Panc1 (cell line): ENCODE measurements around the gene ADK. TPM values are rescaled to one million over a fixed set of nuclear protein-coding genes. Genes with fewer than 3 reads are reported as not detected.

ENCODE experiments used
- ATAC-seq: fragments of 200-7000 bp; cut with Tn5 transposase; 2 replicates; pipeline ENCODE4 v1.9.1; 2020; ENCODE audit warnings: mild to moderate bottlenecking, moderate library complexity
- BruUV-seq: library from RNA; stranded (reverse); fragments of 400-500 nt; replicated peaks from 2 replicates; lab custom pipeline; 2021; lab: Mats Ljungman, UMichigan
- CTCF ChIA-PET: fragments of 300-600 bp; sonication (Branson Sonifier 250); formaldehyde crosslinking; loops from one replicate; lab custom pipeline; 2022; ENCODE audit warnings: antibody characterized with exemption; lab: Charles Lee
- POLR2A ChIA-PET: fragments of 300-600 bp; sonication (Branson Sonifier 250); formaldehyde crosslinking; loops from one replicate; lab custom pipeline; 2022; ENCODE audit warnings: antibody characterized with exemption; lab: Charles Lee
- DNase-seq: peaks from one replicate; pipeline ENCODE4 v3.0.0-alpha.2; 2010; ENCODE audit warnings: low read depth, low spot score
- H3K27ac ChIP-seq: 2 replicates; pipeline ENCODE4 v1.5.1; 2011; ENCODE audit warnings: mild to moderate bottlenecking, low read length, inconsistent platforms
- H3K27me3 ChIP-seq: fragments of 200-500 bp; sonication (Bioruptor generic); 2 replicates; pipeline ENCODE4 v1.6.0; 2014; ENCODE audit warnings: low read length, inconsistent platforms; ENCODE audit not compliant: control insufficient read depth, insufficient read depth
- H3K36me3 ChIP-seq: fragments of 200-500 bp; sonication (Bioruptor generic); 2 replicates; pipeline ENCODE4 v1.5.1; 2014; ENCODE audit warnings: inconsistent platforms, mild to moderate bottlenecking, low read length, moderate library complexity; ENCODE audit not compliant: control insufficient read depth, insufficient read depth
- H3K4me1 ChIP-seq: 2 replicates; pipeline ENCODE4 v1.5.1; 2011; ENCODE audit warnings: inconsistent platforms, mild to moderate bottlenecking, low read length, moderate library complexity; ENCODE audit not compliant: control insufficient read depth, insufficient read depth
- H3K4me3 ChIP-seq, 2 experiments: 2 replicates each; pipeline ENCODE4 v1.5.1; 2011 to 2012; ENCODE audit warnings: low read depth in 2 of 2, low read length in 2 of 2, mild to moderate bottlenecking in 2 of 2, inconsistent platforms in 1 of 2, moderate library complexity in 1 of 2
- H3K9me3 ChIP-seq: fragments of 200-500 bp; sonication (Bioruptor generic); 2 replicates; pipeline ENCODE4 v1.5.1; 2014; ENCODE audit warnings: low read depth, mild to moderate bottlenecking, inconsistent platforms, low read length, moderate library complexity; ENCODE audit not compliant: control insufficient read depth, insufficient read depth
- CTCF ChIP-seq: fragments of 450-650 bp; IDR thresholded peaks from 2 replicates; pipeline ENCODE4 v1.5.1; 2017; ENCODE audit warnings: mild to moderate bottlenecking
- POLR2AphosphoS5 ChIP-seq: IDR thresholded peaks from 2 replicates; pipeline ENCODE4 v1.6.1; 2012; ENCODE audit warnings: mild to moderate bottlenecking, low read depth, low read length, moderate library complexity
- REST ChIP-seq, 2 experiments: IDR thresholded peaks; 2 replicates each; pipeline ENCODE4 v1.6.1; 2011 to 2012; ENCODE audit warnings: low read depth in 2 of 2, control low read depth in 1 of 2, low read length in 1 of 2, mild to moderate bottlenecking in 1 of 2, moderate library complexity in 1 of 2; ENCODE audit not compliant: insufficient read depth in 1 of 2
- SIN3A ChIP-seq: IDR thresholded peaks from 2 replicates; pipeline ENCODE4 v1.6.1; 2012; ENCODE audit warnings: low read depth, mild to moderate bottlenecking, low read length, moderate library complexity, borderline replicate concordance; ENCODE audit not compliant: insufficient read depth
- TCF7L2 ChIP-seq: IDR thresholded peaks from 2 replicates; pipeline ENCODE4 v1.6.1; 2011; ENCODE audit warnings: mild to moderate bottlenecking, low read depth, low read length, inconsistent platforms
- in situ Hi-C: cut with HindIII; loops from 2 replicates; pipeline ENCODE4 v1.10.0; 2016; ENCODE audit warnings: low sequenced_read_pairs, low pct_unique_long_range_greater_than_20kb
- intact Hi-C: fragments of 100-400 bp; cut with micrococcal nuclease; formaldehyde crosslinking; loops from one replicate; pipeline ENCODE4 v1.10.0; 2022; ENCODE audit not compliant: unreplicated experiment
- total RNA-seq: library from RNA; stranded (reverse); gene quantifications from one replicate; pipeline ENCODE4 v1.2.1, GENCODE V29; 2021; ENCODE audit not compliant: unreplicated experiment

Gene ADK
- total RNA-seq, 1 experiment from 2014 or later, result 64.5 TPM

DNA sequence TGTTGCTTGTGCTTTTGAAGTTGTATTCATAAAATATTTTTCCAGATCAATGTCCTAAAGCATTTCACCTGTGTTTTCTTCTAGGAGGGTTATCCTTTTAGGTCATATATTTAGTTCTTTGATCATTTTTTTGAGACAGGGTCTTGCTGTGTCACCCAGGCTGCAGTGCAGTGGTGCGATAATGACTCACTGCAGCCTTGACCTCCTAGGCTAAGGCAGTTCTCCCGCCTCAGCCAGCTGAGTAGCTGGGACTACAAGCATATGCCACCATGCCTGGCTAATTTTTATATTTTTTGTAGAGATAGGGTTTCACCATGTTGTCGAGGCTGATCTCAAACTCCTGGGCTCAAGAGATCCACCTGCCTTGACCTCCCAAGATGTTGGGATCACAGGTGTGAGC is 359.6 kb downstream of the ADK start:
- intact Hi-C loops, result no loop called here
- CTCF ChIA-PET, result no interaction called here
- TF ChIP-seq SIN3A (no peak), TCF7L2 (no peak), CTCF (no peak), POLR2AphosphoS5 (no peak), REST (IDR thresholded peaks at IDR 0.05; ENCODE audit: insufficient read depth in 1 of 2, low read depth in 2 of 2, low read length in 1 of 2) (no peak)
- ATAC-seq, result no peak
- Histone ChIP-seq H3K4me3 (no peak overlapping the region), H3K27ac (no peak overlapping the region), H3K4me1 (no peaks in the 10 kb centered on the region), H3K9me3 (peaks cover 11% of the 10 kb centered on the region; the same call in 1 of the 2 replicates), H3K36me3 (no peaks in the 10 kb centered on the region), H3K27me3 (no peaks in the 10 kb centered on the region)
- no peak for DNase-seq
- BruUV-seq, result no TSS peak
- POLR2A ChIA-PET, result no interaction called here
- in situ Hi-C loops, result no loop called here

DNA sequence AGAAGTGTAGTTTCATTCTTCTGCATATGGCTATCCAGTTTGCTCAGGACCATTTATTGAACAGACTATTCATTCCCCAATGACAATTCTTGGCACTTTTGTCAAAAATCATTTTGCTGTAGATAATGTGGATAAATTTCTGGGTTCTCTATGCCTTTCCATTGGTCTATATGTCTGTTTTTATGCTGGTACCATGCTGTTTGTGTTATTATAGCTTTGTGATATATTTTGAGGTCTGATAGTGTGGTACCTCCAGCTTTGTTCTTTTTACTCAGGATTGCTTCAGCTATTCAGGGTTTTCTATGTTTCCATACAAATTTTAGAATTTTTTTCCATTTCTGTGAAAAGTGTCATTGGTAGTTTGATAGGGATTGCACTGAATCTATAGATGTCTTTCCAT is 360.0 kb downstream of the ADK start:
- no TSS peak for BruUV-seq
- in situ Hi-C loops (no loop called here), intact Hi-C loops (no loop called here)
- Histone ChIP-seq H3K27me3 (no peaks in the 10 kb centered on the region), H3K36me3 (no peaks in the 10 kb centered on the region), H3K4me1 (no peaks in the 10 kb centered on the region), H3K4me3 (no peak overlapping the region), H3K9me3 (peaks cover 11% of the 10 kb centered on the region; the same call in 1 of the 2 replicates), H3K27ac (no peak overlapping the region)
- TF ChIP-seq TCF7L2, result no peak
- no peak for TF ChIP-seq CTCF
- TF ChIP-seq REST (IDR thresholded peaks at IDR 0.05; ENCODE audit: insufficient read depth in 1 of 2, low read depth in 2 of 2, low read length in 1 of 2), result no peak
- no peak for TF ChIP-seq SIN3A
- TF ChIP-seq POLR2AphosphoS5, result no peak
- DNase-seq (no peak), ATAC-seq (no peak)
- ChIA-PET POLR2A (no interaction called here), CTCF (no interaction called here)
